ENCODE results near the gene KRTAP5-5.

GRCh38 chr11:1622086-1622485, 7.5 kb upstream of the KRTAP5-5 start, which contains the start of gene KRTAP5-4:
- TF ChIP-seq, protein P1, sequence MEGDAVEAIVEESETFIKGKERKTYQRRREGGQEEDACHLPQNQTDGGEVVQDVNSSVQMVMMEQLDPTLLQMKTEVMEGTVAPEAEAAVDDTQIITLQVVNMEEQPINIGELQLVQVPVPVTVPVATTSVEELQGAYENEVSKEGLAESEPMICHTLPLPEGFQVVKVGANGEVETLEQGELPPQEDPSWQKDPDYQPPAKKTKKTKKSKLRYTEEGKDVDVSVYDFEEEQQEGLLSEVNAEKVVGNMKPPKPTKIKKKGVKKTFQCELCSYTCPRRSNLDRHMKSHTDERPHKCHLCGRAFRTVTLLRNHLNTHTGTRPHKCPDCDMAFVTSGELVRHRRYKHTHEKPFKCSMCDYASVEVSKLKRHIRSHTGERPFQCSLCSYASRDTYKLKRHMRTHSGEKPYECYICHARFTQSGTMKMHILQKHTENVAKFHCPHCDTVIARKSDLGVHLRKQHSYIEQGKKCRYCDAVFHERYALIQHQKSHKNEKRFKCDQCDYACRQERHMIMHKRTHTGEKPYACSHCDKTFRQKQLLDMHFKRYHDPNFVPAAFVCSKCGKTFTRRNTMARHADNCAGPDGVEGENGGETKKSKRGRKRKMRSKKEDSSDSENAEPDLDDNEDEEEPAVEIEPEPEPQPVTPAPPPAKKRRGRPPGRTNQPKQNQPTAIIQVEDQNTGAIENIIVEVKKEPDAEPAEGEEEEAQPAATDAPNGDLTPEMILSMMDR (IDR thresholded peaks at IDR 0.05), result no peak
- TF ChIP-seq POLR2AphosphoS5 (IDR thresholded peaks at IDR 0.05), result no peak

All from gastroesophageal sphincter (tissue), 3 donors.